GM23338 (cell line): ENCODE results near the gene MAP2K6. TPM values are rescaled to one million over a fixed set of nuclear protein-coding genes. Genes with fewer than 3 reads are reported as not detected.

ENCODE experiments used
- ATAC-seq: fragments of 200-7000 bp; cut with Tn5 transposase; 3 replicates; pipeline ENCODE4 v1.9.1; 2020
- DNase-seq: peaks from one replicate; pipeline ENCODE4 v3.0.0-alpha.2; 2015; ENCODE audit warnings: low spot score
- H2AFZ ChIP-seq: fragments of 200-600 bp; sonication (generic); 2 replicates; pipeline ENCODE4 v1.8.0; 2016; ENCODE audit warnings: antibody characterized with exemption, mild to moderate bottlenecking, moderate library complexity
- H3F3A ChIP-seq: fragments of 200-600 bp; sonication (generic); replicated peaks from 2 replicates; pipeline ENCODE4 v1.8.0; 2017; ENCODE audit warnings: antibody characterized with exemption, mixed run types, low read depth
- H3K27ac ChIP-seq: fragments of 200-600 bp; sonication (generic); 2 replicates; pipeline ENCODE4 v1.6.1; 2016; ENCODE audit warnings: low read depth
- H3K27me3 ChIP-seq: fragments of 200-600 bp; sonication (generic); 2 replicates; pipeline ENCODE4 v1.8.0; 2016; ENCODE audit warnings: mild to moderate bottlenecking, mixed run types, moderate library complexity; ENCODE audit not compliant: insufficient read depth
- H3K36me3 ChIP-seq: fragments of 200-600 bp; sonication (generic); 2 replicates; pipeline ENCODE4 v1.8.0; 2016; ENCODE audit warnings: mild to moderate bottlenecking; ENCODE audit not compliant: insufficient read depth
- H3K4me1 ChIP-seq: fragments of 200-600 bp; sonication (generic); 2 replicates; pipeline ENCODE4 v1.8.0; 2016; ENCODE audit warnings: mild to moderate bottlenecking, moderate library complexity; ENCODE audit not compliant: insufficient read depth
- H3K4me2 ChIP-seq: fragments of 200-600 bp; sonication (generic); 2 replicates; pipeline ENCODE4 v1.7.1; 2017; ENCODE audit warnings: mixed run types
- H3K4me3 ChIP-seq: fragments of 200-600 bp; sonication (generic); 2 replicates; pipeline ENCODE4 v1.6.1; 2016; ENCODE audit warnings: mixed run types
- H3K79me2 ChIP-seq: fragments of 200-600 bp; sonication (generic); replicated peaks from 2 replicates; pipeline ENCODE4 v1.8.0; 2017; ENCODE audit warnings: mild to moderate bottlenecking; ENCODE audit not compliant: insufficient read depth
- H3K9me2 ChIP-seq: fragments of 200-600 bp; sonication (generic); 2 replicates; pipeline ENCODE4 v1.8.0; 2017; ENCODE audit not compliant: insufficient read depth
- H4K20me1 ChIP-seq: fragments of 200-600 bp; sonication (generic); replicated peaks from 2 replicates; pipeline ENCODE4 v1.8.0; 2017; ENCODE audit warnings: mild to moderate bottlenecking; ENCODE audit not compliant: insufficient read depth
- H3K27ac Mint-ChIP-seq: 2 replicates; pipeline ENCODE4 v1.8.0; 2020; ENCODE audit warnings: inconsistent platforms, mild to moderate bottlenecking, moderate library complexity, mixed read lengths
- H3K27me3 Mint-ChIP-seq: 3 replicates; pipeline ENCODE4 v1.8.0; 2022; ENCODE audit warnings: low read depth, mild to moderate bottlenecking, moderate library complexity, mixed read lengths, inconsistent platforms; ENCODE audit not compliant: insufficient read depth, poor library complexity
- H3K36me3 Mint-ChIP-seq: 3 replicates; pipeline ENCODE4 v1.8.0; 2021; ENCODE audit warnings: low read depth, mild to moderate bottlenecking, inconsistent platforms, moderate library complexity, mixed read lengths
- H3K4me1 Mint-ChIP-seq: 3 replicates; pipeline ENCODE4 v1.8.0; 2020; ENCODE audit warnings: mild to moderate bottlenecking, inconsistent platforms, mixed read lengths
- H3K4me3 Mint-ChIP-seq: 3 replicates; pipeline ENCODE4 v1.8.0; 2021; ENCODE audit warnings: moderate library complexity, mild to moderate bottlenecking, inconsistent platforms, mixed read lengths
- H3K9me3 Mint-ChIP-seq: 3 replicates; pipeline ENCODE4 v1.8.0; 2020; ENCODE audit warnings: moderate library complexity, mild to moderate bottlenecking, inconsistent platforms, mixed read lengths
- CREB1 ChIP-seq: fragments of 250-450 bp; sonication (Bioruptor Pico); IDR thresholded peaks from 2 replicates; pipeline ENCODE4 v1.5.0; 2020; ENCODE audit warnings: low read depth, mild to moderate bottlenecking, moderate library complexity
- EZH2 ChIP-seq: fragments of 200-600 bp; sonication (generic); IDR thresholded peaks from one replicate; pipeline ENCODE4 v1.8.0; 2017; ENCODE audit warnings: antibody characterized with exemption, mild to moderate bottlenecking, low read depth; ENCODE audit not compliant: unreplicated experiment
- EZH2phosphoT487 ChIP-seq: fragments of 200-600 bp; sonication (generic); IDR thresholded peaks from one replicate; pipeline ENCODE4 v1.8.1; 2018; ENCODE audit warnings: antibody characterized with exemption; ENCODE audit not compliant: unreplicated experiment
- JUNB ChIP-seq: IDR thresholded peaks from one replicate; pipeline ENCODE4 v1.6.1; 2016; ENCODE audit warnings: antibody characterized with exemption; ENCODE audit not compliant: unreplicated experiment
- NANOG ChIP-seq: IDR thresholded peaks from 2 replicates; pipeline ENCODE4 v1.6.1; 2016; ENCODE audit warnings: antibody characterized with exemption, borderline replicate concordance
- POLR2AphosphoS5 ChIP-seq: IDR thresholded peaks from 2 replicates; pipeline ENCODE4 v1.6.1; 2016; ENCODE audit warnings: antibody characterized with exemption, low read depth
- STAT1 ChIP-seq: IDR thresholded peaks from one replicate; pipeline ENCODE4 v1.6.1; 2016; ENCODE audit warnings: antibody characterized with exemption; ENCODE audit not compliant: unreplicated experiment
- ZNF114 ChIP-seq: fragments of 250-450 bp; sonication (Bioruptor Pico); IDR thresholded peaks from 2 replicates; pipeline ENCODE4 v1.5.0; 2020; ENCODE audit warnings: mild to moderate bottlenecking, moderate library complexity
- ZNF331 ChIP-seq: fragments of 250-450 bp; sonication (Bioruptor Pico); IDR thresholded peaks from 2 replicates; pipeline ENCODE4 v1.5.0; 2020; ENCODE audit warnings: low read depth, mild to moderate bottlenecking, moderate library complexity
- ZNF462 ChIP-seq: fragments of 250-450 bp; sonication (Bioruptor Pico); IDR thresholded peaks from 2 replicates; pipeline ENCODE4 v1.5.0; 2020; ENCODE audit warnings: mild to moderate bottlenecking, moderate library complexity
- polyA plus RNA-seq: library from polyadenylated mRNA; unstranded; fragments of >200 nt; fragmentation: Nextera tagmentation; extraction: Ambion mirVana; gene quantifications from 2 replicates; pipeline ENCODE4 v1.2.1, GENCODE V29; 2016
- total RNA-seq: library from RNA; depleted of rRNA; stranded (reverse); fragments of >200 nt; shearing (Covaris generic); gene quantifications from 2 replicates; pipeline ENCODE4 v1.2.3, GENCODE V29; 2014
- TF ChIP-seq, protein P1 (sequence below): IDR thresholded peaks from one replicate; pipeline ENCODE4 v1.6.1; 2018; ENCODE audit warnings: antibody characterized with exemption; ENCODE audit not compliant: unreplicated experiment
- TF ChIP-seq, protein P2 (sequence below): IDR thresholded peaks from 2 replicates; pipeline ENCODE4 v1.6.1; 2016; ENCODE audit warnings: antibody characterized with exemption

MAP2K6 gene
- total and polyA plus RNA-seq, 2 experiments from 2014 or later: 26.3 to 31.1 TPM

DNA sequence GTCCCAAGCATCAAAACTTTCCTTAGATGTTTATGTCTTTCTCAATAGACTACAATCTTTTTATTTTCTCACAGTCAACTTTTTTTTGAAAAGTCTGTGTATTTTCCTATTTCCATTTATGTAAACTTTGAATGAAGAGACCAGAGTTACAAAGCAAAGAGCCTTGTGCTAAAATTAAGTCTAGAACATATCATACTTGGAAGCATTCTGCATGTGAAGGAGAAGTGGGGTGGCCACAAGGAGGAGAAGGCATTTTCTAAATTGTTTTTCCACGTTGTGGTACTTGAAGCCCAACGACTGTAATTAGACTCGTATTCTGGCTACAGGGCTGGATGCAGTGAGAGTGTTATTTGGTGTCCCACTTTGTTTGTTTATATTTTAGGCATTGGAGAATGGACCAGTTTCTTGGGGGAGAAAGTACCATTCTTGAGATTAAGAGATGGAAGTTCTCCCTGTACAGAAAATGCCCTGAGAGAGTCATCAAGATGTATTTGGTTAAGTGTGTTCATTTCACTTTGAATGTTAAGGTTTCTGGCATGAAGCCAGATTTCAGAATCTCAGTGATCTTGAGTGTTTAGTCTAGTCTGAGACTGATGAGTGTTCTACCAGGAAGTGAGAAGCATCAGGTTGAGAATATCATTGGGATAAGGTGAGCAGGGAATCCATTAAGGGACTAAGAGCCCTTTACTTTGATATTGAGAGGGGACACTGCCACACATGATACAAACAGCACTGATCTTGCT lies 71.6 kb downstream of the MAP2K6 start:
- Histone ChIP-seq H3K4me1 (no peaks in the 10 kb centered on the region), H3K27ac (no peak overlapping the region), H4K20me1 (no peaks in the 10 kb centered on the region), H3K9me2 (no peaks in the 10 kb centered on the region), H3F3A (no peaks in the 10 kb centered on the region), H3K36me3 (no peaks in the 10 kb centered on the region), H3K4me2 (no peak overlapping the region), H3K27me3 (no peaks in the 10 kb centered on the region), H3K4me3 (no peak overlapping the region), H2AFZ (no peak overlapping the region), H3K79me2 (peaks cover 5% of the 10 kb centered on the region; the same call in 1 of the 2 replicates)
- no peak for DNase-seq
- Mint-ChIP-seq H3K9me3 (no peaks in the 10 kb centered on the region), H3K36me3 (no peaks in the 10 kb centered on the region), H3K4me3 (no peak overlapping the region), H3K4me1 (no peaks in the 10 kb centered on the region; the same call in 2 of the 3 replicates), H3K27me3 (no peaks in the 10 kb centered on the region), H3K27ac (no peak overlapping the region)
- ATAC-seq: no peak
- TF ChIP-seq ZNF114 (CRISPR knock-in tag) (no peak), CREB1 (CRISPR knock-in tag) (no peak), NANOG (no peak), EZH2 (no peak), JUNB (no peak), POLR2AphosphoS5 (no peak), STAT1 (no peak), ZNF331 (CRISPR knock-in tag) (no peak), EZH2phosphoT487 (no peak), ZNF462 (CRISPR knock-in tag) (no peak)
- TF ChIP-seq, protein P1, sequence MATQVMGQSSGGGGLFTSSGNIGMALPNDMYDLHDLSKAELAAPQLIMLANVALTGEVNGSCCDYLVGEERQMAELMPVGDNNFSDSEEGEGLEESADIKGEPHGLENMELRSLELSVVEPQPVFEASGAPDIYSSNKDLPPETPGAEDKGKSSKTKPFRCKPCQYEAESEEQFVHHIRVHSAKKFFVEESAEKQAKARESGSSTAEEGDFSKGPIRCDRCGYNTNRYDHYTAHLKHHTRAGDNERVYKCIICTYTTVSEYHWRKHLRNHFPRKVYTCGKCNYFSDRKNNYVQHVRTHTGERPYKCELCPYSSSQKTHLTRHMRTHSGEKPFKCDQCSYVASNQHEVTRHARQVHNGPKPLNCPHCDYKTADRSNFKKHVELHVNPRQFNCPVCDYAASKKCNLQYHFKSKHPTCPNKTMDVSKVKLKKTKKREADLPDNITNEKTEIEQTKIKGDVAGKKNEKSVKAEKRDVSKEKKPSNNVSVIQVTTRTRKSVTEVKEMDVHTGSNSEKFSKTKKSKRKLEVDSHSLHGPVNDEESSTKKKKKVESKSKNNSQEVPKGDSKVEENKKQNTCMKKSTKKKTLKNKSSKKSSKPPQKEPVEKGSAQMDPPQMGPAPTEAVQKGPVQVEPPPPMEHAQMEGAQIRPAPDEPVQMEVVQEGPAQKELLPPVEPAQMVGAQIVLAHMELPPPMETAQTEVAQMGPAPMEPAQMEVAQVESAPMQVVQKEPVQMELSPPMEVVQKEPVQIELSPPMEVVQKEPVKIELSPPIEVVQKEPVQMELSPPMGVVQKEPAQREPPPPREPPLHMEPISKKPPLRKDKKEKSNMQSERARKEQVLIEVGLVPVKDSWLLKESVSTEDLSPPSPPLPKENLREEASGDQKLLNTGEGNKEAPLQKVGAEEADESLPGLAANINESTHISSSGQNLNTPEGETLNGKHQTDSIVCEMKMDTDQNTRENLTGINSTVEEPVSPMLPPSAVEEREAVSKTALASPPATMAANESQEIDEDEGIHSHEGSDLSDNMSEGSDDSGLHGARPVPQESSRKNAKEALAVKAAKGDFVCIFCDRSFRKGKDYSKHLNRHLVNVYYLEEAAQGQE: no peak
- TF ChIP-seq, protein P2, sequence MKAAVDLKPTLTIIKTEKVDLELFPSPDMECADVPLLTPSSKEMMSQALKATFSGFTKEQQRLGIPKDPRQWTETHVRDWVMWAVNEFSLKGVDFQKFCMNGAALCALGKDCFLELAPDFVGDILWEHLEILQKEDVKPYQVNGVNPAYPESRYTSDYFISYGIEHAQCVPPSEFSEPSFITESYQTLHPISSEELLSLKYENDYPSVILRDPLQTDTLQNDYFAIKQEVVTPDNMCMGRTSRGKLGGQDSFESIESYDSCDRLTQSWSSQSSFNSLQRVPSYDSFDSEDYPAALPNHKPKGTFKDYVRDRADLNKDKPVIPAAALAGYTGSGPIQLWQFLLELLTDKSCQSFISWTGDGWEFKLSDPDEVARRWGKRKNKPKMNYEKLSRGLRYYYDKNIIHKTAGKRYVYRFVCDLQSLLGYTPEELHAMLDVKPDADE: no peak
